GM21390 (cell line): ENCODE measurements around the gene IL34.
"Not testable (repeated sequence)": the region's sequence is repeated elsewhere in the genome, so short reads cannot be mapped to it uniquely, and the experiment has no call there.

Experiments used
- ATAC-seq: cut with Tn5 transposase; IDR thresholded peaks from one replicate; pipeline ENCODE4 v1.9.1; 2021; ENCODE audit not compliant: unreplicated experiment

Gene IL34

DNA sequence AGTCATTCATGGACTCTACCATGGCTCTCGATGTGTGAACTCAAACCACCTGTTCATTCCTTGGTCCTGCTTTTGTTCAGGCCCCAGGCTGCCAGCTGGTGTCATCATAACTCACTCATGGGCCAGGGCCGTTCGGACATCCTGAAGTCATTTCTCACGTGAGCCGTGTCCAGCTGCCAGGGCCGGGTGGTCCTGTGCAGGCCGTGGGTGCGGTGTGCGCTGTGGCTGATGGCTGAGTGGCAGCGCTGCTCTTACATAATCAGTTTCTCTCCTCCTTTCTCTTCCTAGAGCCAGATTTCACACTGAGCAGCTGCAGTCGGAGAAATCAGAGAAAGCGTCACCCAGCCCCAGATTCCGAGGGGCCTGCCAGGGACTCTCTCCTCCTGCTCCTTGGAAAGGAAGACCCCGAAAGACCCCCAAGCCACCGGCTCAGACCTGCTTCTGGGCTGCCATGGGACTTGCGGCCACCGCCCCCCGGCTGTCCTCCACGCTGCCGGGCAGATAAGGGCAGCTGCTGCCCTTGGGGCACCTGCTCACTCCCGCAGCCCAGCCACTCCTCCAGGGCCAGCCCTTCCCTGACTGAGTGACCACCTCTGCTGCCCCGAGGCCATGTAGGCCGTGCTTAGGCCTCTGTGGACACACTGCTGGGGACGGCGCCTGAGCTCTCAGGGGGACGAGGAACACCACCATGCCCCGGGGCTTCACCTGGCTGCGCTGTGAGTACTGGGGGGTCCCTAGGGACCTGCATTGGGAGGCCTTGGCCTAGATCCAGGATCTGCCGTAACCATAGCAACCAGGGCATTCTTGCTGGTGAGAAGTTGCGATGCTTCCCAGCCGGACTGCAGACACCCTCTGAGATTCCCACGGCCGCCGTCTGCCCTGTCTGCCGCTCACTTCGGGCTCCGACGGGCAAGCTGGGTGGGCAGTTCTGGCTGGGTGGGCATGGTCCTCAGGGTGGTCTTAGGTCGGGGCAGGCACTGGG lies at the start of gene IL34:
IL34 (plus strand) TSS at position 300 of the 982 bp plus-strand sequence; CDS start at position 689, 389 bp downstream.
- ATAC-seq: no peak

DNA sequence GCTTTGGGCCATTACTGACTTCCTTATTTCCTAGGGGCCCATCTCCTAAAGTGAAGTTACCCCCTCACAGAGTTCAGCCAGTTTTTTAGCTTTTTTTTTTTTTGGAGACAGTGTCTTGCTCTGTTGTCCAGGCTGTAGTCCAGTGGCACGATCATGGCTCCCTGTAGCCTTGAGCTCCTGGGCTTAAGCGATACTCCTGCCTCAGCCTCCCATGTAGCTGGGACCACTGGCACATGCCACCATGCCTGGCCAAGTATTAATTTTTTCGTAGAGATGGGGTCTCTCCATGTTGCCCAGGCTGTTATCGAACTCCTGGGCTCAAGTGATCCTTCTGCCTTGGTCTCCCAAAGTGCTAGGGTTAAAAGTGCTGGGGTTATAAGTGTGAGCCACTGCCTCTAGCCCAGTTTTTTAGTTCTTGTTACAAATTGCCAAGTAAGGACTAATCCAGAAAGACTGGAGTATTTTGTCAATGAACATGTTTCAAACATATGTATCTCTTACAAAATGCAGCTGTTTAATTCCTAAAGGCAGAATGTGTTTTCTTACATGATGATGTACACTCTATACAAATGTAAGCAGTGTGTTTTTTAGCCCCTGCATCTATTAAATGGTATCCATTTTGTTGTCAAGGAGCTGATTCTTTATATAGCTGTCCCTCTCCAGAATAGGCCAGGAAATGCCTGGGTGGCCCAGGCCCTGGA lies 49.1 kb upstream of the IL34 start:
- ATAC-seq: no peak

DNA sequence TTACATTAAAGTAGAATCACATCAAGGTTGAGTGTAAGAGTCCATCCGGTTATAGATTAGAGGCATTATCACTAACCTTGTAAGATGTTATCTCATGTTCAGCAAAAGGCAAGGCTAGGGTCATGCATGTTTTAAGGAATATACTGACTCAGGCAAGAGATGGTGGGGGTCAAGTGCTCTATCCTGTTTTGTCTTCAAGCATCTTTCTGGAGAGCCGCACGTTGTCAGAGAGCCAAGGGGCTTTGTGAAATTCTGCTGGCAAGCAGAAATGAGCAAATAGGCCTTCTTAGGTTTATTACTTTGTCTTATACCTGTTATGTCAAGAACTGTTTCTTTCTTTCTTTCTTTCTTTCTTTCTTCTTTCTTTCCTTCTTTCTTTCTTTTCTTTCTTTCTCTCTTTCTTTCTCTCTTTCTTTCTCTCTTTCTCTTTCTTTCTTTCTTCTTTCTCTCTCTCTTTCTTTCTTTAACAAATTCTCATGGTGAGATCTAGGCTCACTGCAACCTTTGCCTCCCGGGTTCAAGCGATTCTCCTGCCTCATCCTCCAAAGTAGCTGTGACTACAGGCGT lies 47.3 kb upstream of the IL34 start:
- ATAC-seq: no peak

DNA sequence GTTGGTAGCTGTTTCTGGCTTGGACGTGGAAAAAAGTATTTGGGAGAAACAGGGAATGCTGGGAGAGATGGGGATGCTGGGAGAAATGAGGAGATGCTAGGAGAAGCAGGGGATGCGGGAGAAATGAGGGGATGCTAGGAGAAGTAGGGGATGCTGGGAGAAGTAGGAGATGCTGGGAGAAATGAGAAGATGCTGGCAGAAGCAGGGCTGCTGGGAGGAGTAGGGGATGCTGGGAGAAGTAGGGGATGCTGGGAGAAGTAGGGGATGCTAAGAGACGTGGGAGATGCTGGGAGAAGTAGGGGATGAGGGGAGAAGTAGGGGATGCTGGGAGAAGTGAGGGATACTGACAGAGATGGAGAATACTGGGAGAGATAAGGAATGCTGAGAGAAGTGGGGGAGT lies 45.6 kb upstream of the IL34 start:
- ATAC-seq: no peak

DNA sequence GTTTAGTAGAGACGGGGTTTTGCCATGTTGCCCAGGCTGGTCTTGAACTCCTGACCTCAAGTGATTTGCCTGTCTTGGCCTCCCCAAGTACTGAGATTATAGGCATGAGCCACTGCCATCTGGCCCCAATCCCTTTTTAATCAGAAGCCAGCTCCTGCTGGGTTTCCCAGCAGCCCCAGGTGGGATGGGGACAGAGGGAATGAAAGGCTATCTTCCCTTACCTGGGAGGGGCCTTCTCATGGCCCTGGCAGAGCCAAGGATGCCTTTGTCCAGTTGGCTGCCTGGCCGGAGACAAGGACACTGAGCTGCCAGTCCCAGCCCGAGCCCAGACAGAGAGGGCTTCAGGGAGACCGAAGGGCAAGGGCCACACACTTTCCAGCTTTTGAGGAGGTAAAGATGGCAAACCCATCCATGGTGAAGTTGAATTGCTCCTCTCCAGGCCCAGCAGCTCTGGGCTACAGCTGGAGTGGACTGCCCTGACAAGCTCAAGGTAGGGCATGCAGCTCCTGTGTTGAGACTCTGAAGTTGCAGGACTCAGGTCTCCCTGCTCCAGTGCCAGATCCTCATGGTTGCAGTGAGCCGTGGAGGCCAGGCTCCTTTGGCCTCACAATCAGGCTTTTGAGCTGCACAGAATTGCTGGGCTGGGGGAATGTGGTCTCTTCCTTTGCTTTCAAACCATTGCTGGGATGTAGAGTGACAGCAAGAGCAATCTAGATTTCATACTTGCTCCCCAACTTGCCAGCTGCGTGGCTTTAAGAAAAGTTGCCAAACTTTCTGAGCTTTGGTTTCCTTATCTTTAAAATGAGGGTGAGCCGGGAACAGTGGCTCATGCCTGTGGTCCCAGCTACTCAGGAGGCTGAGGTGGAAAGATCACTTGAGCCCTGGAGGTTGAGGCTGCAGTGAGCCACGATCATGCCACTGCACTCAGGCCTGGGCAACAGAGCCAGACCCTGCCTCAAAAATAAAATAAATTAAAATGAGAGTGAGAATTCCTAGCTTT lies 44.5 kb upstream of the IL34 start:
- ATAC-seq: no peak

DNA sequence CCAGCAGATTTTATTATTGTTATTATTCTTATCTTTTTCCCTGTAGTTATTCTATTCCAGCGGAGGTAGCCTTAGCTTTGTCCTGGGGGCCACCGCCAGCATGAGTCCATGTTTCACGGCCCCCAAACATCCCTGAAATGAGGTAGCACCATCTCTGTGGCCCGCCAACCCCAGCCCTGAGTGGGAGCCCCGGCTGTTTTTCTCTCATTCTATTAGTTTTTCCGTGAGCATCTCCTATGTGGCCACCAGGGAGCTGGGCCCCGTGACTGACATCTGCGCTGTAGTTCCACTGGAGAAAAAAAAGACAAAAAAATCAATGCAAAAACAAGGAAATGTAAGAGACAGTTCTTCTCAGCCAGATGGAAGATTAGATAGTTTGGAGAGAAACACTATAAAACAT lies 43.5 kb upstream of the IL34 start:
- no peak for ATAC-seq

DNA sequence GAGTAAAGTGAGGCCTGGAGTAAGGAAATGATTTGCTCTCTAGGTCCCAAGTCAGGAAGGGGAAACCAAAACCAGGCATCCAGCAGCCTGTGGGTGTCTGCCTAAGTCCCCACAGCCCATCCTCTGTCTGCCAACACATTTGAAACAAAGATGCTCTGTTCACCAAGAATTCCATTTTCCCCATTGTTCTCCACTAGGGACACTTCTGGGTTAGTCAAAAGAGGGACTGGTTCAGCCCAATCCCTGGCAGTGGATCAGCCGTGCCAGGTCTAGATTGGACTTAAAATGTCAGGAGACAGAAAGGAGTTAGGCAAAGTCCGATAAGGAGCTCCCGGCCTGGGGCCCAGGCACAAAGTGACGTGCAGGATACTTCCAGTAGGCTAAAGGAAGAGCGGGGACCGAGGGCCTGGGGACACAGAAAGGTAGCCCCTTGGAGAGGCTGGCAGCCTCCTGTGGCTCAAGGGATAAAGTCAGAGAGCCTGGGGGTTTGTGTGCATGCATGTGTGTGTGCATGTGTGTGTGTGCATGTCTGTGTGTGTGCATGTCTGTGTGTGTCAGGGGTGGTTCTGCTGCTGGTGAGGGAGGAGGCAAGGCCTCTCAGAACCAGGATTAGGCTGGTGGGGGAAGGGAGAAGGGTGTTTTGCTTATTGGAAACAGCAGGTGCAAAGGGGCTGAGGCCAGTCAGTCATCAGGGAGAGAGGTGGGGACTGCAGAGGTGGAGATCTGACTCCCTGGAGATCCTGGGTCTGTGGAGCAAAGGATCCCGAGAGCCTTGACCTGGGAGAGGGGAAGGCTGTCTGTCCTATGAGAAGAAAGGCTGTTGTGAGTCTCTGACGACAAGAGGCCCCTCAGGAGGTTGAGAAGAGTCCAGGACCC lies 41.7 kb upstream of the IL34 start:
- ATAC-seq: no peak

DNA sequence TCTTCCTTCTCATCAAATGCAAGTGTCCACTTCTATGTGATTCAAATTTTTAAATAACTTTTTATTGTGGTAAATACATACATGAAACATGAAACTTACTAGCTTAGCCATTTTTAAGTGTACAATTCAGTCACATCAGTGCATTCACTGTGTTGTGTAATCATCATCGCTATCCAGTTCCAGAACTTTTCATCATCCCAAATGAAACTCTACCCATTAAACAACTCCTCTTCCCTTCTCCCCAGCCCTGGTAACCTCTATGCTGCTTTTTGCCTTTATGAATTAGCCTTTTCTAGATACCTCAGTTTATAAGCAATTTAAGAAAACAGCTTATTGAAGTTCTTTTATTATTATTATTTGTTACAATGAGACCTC lies 41.1 kb upstream of the IL34 start:
- no peak for ATAC-seq

DNA sequence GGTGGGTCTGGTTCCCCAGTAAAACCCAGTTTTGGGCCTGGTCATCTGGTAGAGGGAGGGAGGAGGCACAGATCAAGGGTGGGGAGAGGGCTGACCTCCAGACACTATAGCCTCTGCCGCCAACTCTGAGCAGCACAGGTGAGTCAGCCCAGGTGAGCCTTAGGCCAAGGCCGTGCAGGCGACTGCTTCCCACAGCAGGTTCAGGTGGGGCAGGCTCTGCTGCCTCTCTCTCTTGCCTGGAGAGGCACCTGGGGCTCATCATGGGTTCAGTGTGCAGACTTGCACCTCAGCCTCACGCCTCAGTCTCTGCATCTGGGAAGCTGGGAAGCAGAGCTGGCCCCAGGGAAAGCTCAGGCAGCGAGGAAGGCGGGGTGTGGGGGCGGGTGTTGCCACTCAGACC lies 37.8 kb upstream of the IL34 start:
- ATAC-seq: no peak

DNA sequence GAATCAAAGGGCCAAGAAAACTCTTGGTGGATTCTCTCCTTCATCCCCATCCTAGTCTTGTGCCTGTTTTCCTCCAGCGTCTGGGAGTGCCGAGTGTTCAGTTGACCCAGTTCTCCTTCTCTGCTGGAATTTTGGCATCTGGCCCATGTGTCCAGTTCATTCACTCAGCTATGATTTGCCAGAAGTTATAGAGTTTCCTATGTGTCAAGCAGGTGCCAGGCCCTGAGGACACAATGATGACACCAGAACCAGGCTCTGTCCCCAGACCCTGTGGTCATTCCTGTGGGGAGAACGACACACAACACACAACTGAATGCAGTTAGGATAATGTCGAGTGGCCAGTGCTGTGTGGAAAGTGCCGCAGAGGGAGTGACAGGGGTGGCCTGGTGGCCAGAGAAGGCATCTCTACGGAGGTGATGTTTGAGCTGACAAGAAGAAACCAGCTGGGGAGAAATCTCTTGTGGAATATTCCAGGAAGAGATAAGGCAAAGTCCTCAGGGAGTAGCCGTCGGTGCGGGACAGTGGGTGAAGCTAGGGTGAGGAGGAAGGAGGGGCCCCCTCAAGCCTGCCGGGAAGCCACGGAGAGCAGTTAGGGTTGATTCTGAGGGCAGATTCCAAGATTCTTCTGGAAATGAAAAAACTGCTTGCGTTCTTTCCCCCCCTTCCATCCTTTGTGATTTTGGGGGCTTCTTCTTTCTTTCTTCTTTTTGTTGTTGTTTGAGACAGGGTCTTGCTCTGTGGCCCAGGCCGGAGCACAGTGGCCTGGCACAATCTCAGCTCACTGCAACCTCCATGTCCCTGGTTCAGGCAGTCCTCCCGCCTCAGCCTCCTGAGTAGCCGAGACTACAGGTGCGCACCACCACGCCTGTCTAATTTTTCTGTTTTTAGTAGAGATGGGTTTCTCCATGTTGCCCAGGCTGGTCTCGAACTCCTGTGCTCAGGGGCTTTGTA lies 35.8 kb upstream of the IL34 start:
- ATAC-seq: no peak

DNA sequence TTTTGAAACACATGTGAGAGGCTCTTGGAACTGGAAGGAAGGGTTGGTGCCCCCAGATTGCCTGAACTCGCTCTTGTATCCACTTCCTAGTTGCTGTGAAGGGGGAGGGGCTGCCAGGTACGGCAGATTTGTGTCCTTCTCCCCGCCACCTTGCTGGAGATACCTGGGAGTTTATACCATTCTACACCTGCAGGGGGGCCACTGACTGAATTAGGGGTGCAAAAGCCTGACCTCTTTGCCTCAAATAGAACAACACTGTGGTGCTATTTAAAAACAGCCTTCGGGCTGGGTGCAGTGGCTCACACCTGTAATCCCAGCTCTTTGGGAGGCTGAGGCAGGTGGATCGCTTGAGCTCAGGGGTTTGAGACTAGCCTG lies 35.1 kb upstream of the IL34 start:
- no peak for ATAC-seq

DNA sequence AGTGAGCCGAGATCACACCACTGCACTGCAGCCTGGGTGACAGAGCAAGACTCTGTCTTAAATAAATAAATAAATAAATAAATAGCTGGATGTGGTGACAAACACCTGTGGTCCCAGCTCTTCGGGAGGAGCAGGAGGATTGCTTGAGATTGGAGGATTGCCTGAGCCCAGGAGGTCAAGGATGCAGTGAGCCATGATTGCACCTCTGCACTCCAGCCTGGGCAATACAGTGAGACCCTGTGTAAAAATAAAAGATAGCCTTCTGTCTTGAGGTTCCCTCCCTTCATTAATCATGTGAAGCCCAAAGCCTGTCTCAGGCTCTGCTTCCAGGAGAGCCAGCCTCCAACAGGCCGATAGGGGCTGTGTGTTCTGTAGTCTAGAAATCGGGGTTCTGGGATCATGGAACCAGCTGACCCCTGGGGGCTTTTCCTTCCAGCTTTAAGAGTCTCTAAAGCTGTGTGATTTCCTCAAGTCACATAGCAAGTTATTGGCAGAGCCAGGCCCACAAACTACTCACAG lies 34.5 kb upstream of the IL34 start:
- no peak for ATAC-seq

DNA sequence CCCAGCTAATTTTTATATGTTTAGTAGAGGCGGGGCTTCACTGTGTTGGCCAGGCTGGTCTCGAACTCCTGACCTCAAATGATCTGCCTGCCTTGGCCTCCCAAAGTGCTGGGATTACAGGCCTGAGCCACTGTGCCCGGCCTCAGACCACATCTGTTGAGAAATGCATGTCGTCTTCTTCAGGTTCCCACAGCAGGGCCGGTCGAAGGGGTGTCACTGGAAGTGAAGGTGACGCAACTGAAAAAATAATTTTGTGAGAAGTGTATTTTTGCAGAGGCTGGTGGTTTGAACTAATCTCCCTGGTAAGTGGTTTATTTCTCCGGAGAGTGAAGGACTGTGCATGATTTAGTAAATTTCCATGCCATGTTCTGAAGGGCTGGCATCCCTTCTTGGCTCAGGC lies 33.4 kb upstream of the IL34 start:
- ATAC-seq: no peak

DNA sequence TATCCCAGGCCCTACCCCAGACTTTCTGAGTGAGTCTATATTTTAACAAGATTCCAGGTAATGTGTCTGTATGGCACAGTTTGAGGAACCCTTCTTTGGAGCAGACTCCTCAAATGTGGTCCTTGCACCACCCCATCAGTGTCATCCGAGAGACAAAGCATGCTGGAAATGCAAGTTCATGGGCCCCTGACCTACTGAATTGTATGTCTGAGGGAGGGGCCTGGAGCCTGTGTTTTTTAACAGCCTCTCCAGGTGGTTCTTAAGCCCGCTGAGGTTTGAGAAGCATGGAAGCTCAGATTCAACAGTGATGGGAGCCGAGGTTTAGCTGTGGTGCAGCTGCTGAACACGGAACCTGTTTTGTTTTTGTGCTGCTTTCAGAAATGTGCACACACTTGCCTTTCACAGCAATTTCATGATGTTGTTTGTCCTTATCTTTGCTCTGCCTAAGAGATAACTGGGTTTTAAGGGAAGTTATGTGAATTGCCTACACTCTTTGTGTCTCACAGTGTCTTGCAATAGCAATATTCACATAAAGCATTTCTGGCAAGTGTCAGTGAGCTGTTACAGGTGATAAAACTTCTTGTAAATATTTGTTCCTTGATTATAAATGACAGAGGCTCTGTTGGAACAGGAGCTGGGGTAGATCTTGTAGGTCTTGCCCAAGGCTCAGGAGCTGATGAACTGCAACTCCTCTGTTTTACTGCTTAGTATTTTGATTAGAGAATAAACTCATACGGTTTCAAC lies 32.0 kb upstream of the IL34 start:
- no peak for ATAC-seq

DNA sequence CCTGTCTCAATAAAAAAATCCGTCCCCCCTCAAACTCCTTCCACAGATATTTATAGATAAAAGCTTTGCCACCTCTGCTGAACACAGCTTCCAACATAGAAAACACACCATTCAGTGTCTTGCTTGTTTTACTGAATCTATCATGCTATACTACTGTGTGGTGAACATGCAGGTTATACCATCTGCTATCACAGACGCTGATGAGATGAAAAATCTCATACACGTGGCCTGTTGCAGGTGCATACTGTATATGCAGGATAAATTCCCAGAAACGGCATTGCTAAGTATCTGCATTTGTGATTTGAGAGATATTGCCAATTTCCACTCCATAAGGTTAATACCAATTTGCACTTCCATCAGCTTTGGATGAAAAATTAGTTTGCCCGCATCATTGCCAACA lies 30.4 kb upstream of the IL34 start:
- no peak for ATAC-seq

DNA sequence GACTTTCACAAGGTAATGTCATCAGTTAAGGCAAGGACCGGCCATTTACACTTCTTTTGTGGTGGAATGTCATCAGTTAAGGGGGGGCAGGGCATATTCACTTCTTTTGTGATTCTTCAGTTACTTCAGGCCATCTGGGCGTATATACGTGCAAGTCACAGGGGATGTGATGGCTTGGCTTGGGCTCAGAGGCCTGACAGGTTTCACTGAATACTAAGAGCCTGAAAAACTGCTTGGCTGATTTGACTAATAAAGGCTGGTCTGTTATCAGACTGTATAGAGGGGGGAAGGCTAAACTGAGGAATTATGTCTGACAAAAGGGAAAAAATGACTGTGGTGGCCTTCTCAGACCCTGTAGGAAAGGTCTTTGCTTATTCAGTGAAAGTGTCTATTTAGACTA lies 24.5 kb upstream of the IL34 start:
- not testable (repeated sequence) for ATAC-seq

DNA sequence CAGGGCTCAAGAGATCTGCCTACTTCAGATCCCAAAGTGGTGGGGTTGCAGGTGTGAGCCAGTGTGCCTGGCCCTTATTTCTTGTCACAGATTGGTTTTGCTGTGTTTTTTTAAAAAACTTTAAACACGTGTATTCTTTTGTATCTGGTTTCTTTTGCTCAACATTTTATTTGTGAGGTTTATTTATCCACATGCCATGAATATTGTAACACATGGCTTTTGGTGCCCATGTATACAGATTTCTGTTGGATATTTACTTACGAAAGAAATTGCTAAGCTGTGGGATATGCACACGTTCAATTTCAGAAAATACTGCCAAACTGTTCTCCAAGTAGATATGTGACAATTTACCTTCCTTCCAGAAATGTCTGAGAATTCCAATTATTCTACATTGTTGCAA lies 18.7 kb upstream of the IL34 start:
- ATAC-seq: no peak
